HG02759 (cell line): ENCODE measurements around the gene GDPGP1.

Experiments
- ATAC-seq: cut with Tn5 transposase; IDR thresholded peaks from one replicate; pipeline ENCODE4 v1.9.1; 2021; ENCODE audit warnings: mild to moderate bottlenecking, moderate library complexity; ENCODE audit not compliant: unreplicated experiment

GDPGP1 gene

DNA sequence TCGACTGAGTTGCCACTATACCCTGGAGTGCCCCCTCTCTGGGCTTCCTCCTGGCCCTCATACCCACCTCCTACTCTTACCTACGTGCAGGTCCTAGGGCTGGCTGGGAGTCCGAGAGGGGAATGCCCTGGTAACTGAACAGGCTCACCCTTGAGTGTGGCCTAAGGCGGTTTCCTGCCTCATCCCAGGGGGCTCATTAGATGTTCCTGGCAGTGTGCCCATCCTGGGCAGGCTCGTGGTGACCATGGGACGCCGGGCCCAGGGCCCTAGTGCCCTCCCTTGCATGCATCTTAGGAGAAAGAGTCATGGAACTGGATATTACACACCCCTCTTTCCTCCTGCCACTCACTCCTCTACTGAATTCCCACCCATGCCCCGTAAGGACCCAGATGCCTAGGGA is 30.1 kb upstream of the GDPGP1 start:
- no peak for ATAC-seq

DNA sequence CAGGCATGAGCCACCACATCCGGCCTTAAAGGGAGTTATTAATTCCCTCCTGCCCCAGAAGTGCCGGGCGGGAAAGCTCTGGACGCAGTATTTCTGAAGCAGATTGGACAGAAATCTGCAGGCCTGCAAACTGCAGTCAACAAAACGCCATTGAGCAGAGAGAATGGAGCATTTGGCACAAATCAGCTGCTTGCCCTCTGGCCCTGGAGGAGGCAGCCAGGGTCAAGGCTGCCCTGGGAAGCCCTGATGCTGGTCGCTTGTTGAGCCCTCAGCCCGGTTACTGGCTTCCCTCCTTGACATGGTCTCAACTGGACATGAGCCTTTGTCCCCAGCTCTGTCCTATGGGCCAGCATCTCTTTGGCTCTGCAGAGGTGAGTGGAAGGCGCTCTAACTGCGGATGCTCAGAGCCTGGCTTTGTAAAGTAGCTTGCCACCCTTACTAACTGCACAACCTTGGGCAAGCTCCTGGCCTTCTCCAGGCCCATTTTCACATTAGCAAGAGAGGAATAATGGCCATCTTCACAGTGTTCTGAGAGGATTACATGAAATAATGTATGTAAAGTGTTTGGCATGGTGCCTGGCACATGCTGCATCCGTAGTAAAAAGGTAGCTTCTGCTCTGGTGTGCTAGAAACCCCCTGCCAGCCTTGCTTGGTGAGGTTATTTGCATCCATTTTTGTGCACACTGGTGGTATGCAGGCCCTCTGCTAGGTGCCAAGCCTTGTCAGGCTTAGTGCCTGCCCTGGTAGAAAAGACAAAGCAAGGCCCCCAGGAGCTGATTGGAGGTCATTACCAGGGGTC is 28.8 kb upstream of the GDPGP1 start:
- no peak for ATAC-seq

DNA sequence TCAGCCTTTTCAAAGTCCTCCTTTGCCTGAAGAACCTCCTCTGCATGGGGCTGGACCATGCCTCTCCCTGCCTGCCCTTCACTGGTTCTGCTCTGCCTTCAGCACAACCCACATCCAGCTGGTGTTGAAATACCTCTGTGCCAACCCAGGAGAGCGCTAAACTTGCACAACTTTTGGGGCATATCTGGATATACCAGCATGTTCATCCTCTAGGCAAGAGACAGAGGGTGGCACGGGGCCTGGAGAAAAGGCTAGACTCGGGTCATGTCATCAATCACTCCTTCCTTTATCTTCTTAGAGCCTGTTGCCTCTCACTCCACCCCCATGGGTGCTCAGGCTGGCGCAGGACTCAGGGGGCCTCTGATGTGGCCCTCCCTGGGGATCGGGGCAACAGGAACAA is 28.1 kb upstream of the GDPGP1 start:
- ATAC-seq, result no peak

DNA sequence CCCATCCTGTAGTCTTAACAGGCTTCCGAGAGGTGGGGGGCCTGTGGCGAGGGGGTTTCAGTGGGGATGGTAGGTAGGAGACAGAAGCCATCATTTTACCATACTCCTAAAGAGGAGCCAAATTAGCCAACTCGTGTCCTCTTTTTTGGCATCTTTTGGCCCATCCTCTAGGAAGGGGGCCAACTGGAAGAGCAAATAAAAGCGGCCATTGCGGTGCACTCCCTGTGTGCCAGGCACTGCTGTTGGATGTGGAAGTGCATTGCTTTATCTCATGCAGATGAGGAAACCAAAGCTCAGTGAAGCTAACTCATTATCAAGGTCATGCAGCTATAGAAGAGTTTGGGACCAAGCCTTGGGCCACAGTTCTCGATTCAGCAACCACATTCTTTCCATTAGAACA is 26.8 kb upstream of the GDPGP1 start:
- ATAC-seq, result no peak

DNA sequence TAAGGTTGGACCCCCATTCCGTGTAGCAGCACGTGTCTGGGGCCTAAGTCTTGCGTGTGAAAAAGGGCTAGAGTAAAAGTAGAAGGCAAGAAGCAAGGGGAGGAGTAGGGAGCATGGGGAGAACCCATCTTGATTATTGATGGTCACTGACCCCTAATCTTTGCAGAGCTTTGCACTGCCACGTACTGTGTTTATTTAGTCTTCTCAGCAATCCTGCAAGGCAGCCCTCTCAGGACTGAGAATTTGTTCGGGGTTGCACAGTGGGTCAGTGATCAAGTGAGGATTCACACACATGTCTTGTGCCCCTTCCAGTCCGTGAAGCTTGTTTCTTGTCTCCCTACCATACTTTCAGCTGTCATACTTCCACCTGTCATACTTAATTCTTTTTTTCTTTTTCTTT is 25.7 kb upstream of the GDPGP1 start:
- ATAC-seq, result no peak

DNA sequence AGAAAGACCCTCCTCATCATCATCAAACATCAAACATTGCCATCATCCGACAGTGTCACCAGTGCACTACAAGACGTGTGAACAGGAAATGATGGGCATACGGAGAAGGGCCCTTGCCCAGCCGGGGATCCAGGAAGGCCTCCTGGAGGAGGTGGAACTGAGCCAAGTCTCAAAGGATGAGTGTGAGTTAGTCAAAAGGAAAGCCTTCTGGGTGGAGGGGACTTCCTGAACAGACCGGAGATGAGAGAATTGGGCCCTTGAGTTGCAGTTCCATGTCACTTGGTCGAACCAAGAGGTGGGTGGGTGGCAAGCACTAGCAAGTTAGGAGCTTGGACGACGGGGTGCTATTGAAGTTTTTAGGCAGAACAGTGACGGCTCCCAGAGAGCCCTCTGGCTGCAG is 24.4 kb upstream of the GDPGP1 start:
- ATAC-seq, result peak; percentile 77

DNA sequence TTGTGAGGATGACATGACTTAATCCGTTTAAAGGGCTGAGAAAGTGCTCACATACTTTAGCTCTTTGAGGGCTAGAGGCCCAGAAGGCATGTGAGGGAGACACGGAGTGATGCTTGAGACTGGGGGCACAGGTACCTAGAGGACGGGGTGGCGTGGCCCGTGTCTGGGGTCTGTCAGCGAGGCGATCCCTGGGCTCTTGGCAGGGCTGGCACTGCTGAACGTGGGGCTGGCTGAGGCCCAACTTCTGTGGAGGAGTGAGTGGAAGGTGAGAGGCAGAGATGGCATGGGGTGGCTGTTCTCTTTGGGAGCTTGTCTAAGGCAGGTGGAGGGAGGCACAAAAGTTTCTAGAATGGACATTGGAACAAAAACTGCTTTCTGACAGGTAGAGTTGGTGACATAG is 23.4 kb upstream of the GDPGP1 start:
- no peak for ATAC-seq

DNA sequence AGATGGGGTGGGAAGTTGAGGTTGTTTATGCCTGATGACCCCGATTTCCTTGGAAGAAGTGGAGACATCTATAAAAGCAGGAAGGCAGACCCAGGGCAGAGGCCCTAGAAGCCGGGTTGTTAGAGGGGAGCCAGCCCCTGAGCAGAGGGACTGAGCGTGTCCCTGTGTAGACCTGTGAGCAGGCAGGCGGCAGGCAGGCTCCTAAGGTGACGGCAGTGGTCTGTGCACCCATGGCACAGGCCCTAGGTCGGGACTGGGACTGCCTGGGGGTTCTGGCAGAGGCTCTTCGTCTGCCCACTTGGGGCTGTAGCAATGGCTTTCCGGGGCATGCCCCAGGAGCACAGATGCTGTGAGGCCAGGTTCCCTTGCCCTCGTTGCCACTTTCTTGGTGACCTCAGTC is 23.0 kb upstream of the GDPGP1 start:
- ATAC-seq, result no peak

DNA sequence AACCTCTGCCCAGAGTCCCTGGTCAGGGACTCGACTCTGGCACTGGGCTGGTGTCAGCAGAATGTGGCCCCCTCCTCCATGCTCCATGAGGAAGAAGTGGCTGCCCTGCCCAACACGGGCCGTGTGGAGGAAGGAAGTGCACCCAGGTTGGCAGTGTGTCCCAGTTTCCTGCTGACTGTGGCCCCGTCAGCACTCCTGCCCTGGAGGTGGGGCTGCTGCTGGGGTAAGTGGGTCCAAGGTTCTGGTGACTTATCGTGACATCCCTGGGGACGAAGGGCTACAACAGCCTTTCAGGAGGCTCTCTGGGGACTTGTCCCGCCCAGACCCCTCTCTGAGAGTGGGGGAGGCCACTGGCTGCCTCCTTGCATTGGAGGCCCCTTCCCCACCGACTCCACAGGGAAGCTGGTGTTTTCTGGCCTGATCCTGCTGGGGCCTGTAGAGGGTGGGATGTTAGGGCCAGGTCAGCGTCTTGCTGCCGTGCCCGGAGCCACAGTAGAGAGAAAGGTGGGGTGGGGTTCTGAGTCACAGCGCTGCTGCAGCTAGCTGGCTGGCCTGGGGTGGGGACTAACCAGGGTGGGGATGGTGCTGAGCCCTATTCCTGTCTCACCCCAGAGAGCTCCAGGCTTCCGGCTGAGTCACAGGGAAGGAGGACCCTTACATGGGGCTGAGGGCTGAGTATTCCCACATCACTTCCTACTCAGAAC is 22.4 kb upstream of the GDPGP1 start:
- ATAC-seq, result no peak

DNA sequence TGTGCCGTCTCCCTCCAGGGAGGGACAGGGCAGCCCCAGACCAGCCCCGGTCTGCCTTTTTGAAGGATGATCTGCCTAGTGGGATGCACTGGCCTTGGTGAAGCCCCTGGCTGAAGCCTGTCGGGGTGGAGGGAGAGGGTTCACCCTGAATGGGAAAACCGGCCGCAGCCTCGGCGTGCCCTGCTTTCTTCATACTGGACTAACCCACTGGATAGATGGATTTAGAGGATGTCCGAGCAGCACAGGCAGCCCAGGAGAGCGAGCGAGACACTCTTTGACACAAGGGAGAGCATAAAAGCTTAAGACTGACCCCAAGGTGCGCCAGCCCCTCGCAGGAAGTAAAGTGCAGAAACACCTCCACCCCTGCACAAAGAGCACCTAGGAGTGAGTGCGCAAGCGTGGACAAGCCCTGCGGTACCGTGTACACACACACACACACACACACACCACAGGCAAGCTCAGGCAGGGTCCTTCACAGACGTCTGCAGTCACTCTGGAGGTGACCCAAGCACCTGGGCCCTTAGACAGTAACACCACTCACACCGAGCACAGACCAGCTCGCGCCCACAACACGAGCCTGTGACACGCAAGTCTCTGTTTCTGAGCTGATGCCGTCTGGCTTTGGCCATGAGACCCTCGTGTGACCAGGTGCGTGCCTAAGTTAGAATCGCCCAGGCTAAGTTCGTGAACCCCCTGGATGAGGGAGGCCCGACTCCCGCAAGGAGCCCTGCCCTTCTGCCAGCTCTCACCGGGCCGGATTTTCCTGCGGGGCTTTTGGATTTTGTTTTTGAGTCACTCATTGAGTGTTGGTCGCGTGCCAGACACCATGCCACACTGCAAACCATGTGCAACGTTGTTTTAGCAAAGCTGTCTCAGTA is 21.5 kb upstream of the GDPGP1 start:
- no peak for ATAC-seq

DNA sequence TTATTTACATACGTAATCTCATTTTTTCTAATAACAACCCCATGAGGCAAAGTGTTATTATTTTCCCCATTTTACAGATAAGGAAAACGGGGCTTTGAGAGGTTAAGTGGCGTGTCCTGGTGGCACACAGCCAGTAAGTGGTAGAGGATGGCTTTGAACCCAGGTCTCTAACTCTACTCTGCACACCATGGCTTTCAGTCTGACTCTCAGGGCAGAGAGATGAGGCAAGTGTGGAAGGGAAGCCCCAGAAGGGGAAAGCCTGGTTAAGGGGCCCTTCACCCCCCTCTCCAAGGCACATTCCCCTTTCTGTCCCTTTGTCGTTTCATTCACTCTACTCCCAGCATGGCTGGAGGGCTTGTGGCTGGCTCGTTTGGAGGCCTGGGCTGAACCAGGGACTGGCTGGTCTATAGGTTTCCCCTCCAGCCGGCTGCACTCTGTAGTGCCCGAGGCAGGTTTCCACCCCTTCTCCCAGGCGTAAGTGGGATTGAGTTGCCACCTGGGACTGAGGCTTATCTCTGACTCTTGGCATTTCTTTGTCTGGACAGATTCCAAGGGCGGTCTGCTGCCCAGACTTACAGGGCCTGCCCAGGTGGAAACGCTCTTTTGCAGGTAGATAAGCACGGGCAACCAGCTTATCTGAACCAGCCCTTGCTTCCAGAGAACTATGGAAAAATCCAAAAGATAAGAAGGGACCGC is 20.7 kb upstream of the GDPGP1 start:
- ATAC-seq, result no peak

DNA sequence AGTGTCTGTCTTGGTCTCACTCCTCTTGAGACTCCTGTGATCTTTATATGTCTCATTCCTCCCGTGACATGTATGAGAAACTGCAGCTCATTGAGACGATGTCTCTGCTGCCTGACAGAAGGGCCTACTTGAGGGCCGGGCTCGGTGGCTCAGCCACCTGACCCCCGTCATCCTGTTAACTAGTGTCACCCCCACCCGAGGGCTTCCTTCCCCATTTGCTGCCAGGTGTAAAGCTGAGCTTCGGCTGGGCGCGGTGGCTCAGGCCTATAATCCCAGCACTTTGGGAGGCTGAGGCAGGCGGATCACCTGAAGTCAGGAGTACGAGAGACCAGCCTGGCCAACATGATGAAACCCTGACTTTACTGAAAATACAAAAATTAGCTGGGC is 20.2 kb upstream of the GDPGP1 start:
- no peak for ATAC-seq

DNA sequence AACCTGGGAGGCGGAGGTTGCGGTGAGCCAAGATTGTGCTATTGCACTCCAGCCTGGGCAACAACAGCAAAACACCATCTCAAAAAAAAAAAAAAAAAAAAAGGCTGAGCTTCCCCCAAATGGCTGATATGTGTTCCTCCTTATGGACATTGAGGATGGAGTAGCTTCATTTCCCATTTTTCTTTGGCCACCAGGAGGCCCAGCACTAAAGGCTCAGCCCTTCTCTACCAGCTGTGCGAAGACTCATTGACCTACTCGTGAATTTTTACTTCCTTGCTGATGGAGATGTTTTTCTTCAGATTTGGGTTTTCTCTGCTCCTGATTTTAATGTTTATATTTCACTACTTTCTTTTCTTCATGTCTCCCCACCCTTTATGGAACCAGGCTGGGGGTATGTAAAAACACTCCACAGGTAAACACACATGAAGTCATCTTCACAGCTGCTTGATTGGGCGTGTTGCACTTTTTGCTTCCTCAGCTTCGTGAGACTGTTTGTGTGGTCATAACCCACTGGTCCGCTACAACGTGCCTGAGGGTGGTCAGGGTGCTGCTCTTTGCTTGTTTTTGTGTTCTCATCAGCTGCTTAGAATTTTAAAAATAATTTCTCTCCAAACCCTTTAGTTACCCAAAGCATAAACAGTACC is 19.3 kb upstream of the GDPGP1 start:
- no peak for ATAC-seq

DNA sequence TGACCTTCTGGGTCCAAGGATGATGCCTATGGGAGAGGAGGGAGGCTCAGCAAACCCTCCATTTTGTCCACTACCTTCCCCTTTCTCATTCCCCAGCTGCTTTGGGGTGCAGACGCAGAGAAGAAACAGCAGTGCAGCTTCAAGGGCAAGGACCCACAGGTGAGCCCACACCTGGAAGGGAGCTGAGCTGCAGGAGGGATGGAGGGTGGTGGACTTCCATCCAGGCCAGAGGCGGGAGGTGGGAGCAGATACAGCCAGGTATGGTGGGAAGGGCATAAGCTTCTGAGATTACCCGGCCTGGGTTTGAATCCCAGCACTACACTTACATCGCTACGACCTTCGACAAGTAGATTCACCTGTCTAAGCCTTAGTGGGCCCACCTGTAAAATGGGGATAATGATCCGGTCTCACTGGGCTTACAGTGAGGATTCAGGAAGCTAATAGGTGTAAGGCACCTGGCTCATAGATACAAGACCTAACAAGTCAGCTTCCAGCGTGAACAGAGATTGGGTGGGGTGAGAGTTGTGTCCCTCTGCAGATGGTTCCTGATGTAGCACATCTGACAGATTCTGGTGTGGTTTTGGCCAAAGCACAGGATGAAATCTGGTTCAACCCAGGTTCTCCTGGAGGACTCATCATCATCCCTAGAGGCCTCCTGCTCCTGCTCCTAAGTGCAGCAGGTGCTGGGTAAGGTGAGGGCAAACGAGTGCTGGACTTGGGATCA is 16.2 kb upstream of the GDPGP1 start:
- ATAC-seq, result no peak

DNA sequence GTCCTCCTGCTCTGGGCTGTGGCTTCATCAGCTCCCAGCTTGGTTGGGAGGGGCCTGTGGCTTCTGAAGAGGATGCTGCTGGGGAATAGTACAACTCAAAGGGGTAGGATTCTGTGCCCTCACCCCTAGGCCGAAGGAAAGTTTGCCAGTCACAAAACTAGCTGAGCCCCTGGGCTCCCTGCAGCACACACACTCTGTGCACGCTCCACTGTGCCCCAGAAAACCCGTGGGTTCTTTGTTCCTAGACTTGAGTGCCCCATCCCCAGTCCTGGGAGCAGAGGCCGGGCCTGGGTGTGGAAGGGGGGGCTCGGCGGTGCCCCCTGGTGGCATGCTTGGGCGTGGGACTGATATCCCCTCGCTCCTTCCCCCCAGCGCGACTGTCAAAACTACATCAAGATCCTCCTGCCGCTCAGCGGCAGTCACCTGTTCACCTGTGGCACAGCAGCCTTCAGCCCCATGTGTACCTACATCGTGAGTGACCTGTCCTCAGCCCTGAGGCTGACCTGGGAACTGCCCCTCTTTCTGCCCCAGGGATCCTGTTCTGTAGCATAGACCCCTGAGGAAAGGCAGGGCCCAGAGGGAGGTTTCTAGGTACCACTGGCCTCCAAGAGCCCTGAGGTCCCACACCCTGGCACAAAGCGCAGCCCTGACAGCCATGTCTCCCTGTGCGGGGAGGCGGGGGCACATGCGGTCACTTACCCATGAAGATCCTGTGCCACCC is 14.4 kb upstream of the GDPGP1 start:
- no peak for ATAC-seq

DNA sequence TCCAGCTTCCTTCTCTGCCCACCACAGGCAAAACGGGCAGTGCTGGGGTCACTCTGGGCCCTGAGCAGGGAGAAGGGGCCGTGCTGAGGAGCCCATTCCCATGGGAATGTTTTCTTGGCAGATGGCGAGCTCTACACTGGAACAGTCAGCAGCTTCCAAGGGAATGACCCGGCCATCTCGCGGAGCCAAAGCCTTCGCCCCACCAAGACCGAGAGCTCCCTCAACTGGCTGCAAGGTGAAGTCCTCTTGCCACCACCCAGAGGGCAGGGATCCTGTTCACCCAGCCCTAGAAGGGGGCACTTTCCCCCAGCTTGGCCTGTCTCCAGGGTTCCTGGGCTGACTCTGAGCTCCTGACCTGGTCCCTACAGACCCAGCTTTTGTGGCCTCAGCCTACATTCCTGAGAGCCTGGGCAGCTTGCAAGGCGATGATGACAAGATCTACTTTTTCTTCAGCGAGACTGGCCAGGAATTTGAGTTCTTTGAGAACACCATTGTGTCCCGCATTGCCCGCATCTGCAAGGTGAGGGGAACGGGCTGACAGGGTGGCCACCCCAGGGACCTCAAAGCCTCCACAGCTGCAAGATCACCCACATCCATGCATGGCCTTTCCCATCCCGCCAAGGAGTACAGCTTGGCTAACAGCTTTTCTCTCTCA is 12.6 kb upstream of the GDPGP1 start:
- ATAC-seq, result no peak

DNA sequence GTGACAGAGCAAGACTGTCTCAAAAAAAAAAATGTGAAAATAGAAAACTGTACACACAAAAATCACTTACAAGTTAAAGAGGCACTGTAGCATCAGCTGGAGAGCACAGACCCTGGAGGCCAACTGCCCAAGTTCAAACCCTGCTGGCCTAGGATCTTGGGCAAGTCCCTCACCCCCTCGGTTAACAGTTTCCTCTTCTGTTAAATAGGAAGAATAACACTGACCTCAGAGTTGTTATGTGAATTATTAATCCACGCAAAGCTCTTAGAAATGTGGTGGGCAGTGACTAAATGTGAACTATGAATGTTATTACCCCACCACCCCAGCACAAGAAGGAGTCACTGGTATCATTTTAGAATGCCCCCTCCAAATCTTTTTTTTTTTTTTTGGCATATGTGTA is 11.5 kb upstream of the GDPGP1 start:
- no peak for ATAC-seq

DNA sequence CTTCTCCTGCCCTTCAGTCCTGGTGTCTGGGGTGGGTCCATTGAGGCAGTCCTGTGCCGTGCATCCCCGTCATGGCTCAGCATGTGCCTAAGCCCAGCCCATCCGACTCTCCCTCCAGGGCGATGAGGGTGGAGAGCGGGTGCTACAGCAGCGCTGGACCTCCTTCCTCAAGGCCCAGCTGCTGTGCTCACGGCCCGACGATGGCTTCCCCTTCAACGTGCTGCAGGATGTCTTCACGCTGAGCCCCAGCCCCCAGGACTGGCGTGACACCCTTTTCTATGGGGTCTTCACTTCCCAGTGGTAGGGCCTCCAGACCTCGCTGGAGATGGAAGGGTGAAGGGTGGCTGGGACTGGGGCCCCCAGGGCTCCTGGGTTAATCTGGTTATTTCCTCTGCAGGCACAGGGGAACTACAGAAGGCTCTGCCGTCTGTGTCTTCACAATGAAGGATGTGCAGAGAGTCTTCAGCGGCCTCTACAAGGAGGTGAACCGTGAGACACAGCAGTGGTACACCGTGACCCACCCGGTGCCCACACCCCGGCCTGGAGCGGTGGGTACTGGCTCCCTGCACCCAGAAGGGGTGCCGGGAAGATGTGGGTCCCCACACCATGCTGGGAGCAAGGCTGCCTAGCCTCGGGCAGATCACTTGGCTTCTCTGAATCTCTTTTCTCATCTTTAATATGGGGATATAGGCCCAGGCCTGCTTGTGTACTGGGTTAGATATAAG is 10.4 kb upstream of the GDPGP1 start:
- no peak for ATAC-seq
